Activated naive CD8-positive, alpha-beta T cell treated with anti-CD3 and anti-CD28 coated beads, Interleukin-2, amount 10 ng/mL, durations not matched to agents 7 days and 5 days (primary cell): Measurements from ENCODE around the gene SCLY. TPM values are rescaled to one million over a fixed set of nuclear protein-coding genes. Genes with fewer than 3 reads are reported as not detected.

Experiments
- ATAC-seq: fragments of 150-1000 bp; cut with Tn5 transposase; one replicate; pipeline ENCODE4 v1.10.0; 2021; ENCODE audit warnings: low read depth, moderate library complexity
- POLR2A ChIA-PET: fragments of 350-600 bp; sonication (Branson Sonifier 250); formaldehyde crosslinking; loops from one replicate; lab custom pipeline; 2021; ENCODE audit warnings: antibody characterized with exemption; lab: Charles Lee
- DNase-seq: peaks from one replicate; pipeline ENCODE4 v3.0.0; 2021
- H3K27ac Mint-ChIP-seq: one replicate; pipeline ENCODE4 v1.8.0; 2022; ENCODE audit warnings: mild to moderate bottlenecking, mixed read lengths
- H3K27me3 Mint-ChIP-seq: one replicate; pipeline ENCODE4 v1.8.0; 2022; ENCODE audit warnings: mild to moderate bottlenecking, moderate library complexity, mixed read lengths
- H3K36me3 Mint-ChIP-seq: one replicate; pipeline ENCODE4 v1.8.0; 2021; ENCODE audit warnings: mild to moderate bottlenecking, mixed read lengths
- H3K4me1 Mint-ChIP-seq: one replicate; pipeline ENCODE4 v1.8.0; 2021; ENCODE audit warnings: mixed read lengths
- H3K4me3 Mint-ChIP-seq: one replicate; pipeline ENCODE4 v1.8.0; 2022; ENCODE audit warnings: mild to moderate bottlenecking, moderate library complexity, mixed read lengths
- H3K9me3 Mint-ChIP-seq: one replicate; pipeline ENCODE4 v1.8.0; 2021; ENCODE audit warnings: mixed read lengths
- total RNA-seq, 2 experiments: library from RNA; stranded (reverse); gene quantifications; one replicate each; pipeline ENCODE4 v1.2.3, GENCODE V29; 2021

Gene SCLY
- total RNA-seq, result 10 to 100 TPM; 27.8 to 30.6 TPM

- Mint-ChIP-seq H3K27me3 (peaks cover 14% of the 10 kb centered on the region), H3K4me1 (peaks cover 40% of the 10 kb centered on the region), H3K27ac (peak within 1 kb of the TSS; percentile 83), H3K4me3 (peak within 1 kb of the TSS; percentile 91), H3K36me3 (peaks cover 25% of the 10 kb centered on the region), H3K9me3 (no peaks in the 10 kb centered on the region)
- peak; percentile 94 for DNase-seq
- POLR2A ChIA-PET, result interaction anchor here (0.5 to 2.1 kb wide), 9 partner anchors 9 to 377 kb away, joined by 3 to 6 read pairs (median 4); partner anchors contain the start of gene ILKAP
- ATAC-seq, result peak; percentile 98
Measured at GRCh38 chr2:238060542-238061314, at the start of gene SCLY. SCLY (plus strand) TSS chr2:238061001; CDS start chr2:238061055, 54 bp downstream.

DNA sequence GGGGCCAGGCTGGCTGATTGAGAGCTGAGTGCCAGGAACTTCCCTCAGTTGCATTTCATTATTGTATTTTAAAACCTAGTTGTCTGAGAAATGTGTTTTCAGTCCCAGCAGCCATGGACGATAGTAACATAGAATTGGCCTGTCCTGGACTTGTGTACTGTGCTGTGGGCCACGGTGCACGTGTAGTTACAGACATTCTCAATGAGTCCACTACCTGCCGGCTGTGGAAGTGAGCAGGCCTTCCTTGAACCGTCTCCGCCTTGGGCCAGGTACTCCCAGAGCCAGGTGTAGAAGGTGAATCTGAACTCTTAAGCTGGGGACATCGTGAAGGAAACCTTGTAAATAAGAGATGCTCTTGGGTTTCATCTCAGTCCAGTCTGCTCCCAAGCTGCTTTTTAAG, 47.0 kb upstream of the SCLY start:
- Mint-ChIP-seq H3K9me3 (no peaks in the 10 kb centered on the region), H3K36me3 (peaks cover 12% of the 10 kb centered on the region), H3K27me3 (no peaks in the 10 kb centered on the region), H3K4me3 (no peak overlapping the region), H3K27ac (no peak overlapping the region), H3K4me1 (peaks cover 17% of the 10 kb centered on the region)
- DNase-seq (no peak), ATAC-seq (no peak)
- POLR2A ChIA-PET, result no interaction called here

- H3K9me3 Mint-ChIP-seq, result no peaks in the 10 kb centered on the region
- H3K4me1 Mint-ChIP-seq, result peaks cover 9% of the 10 kb centered on the region
- DNase-seq (no peak), ATAC-seq (no peak)
- H3K36me3 Mint-ChIP-seq, result peaks cover 15% of the 10 kb centered on the region
- H3K4me3 Mint-ChIP-seq, result no peak overlapping the region
- H3K27ac Mint-ChIP-seq, result no peak overlapping the region
- POLR2A ChIA-PET, result no interaction called here
- H3K27me3 Mint-ChIP-seq, result no peaks in the 10 kb centered on the region
Measured at GRCh38 chr2:238015705-238016104, 45.1 kb upstream of the SCLY start.

DNA sequence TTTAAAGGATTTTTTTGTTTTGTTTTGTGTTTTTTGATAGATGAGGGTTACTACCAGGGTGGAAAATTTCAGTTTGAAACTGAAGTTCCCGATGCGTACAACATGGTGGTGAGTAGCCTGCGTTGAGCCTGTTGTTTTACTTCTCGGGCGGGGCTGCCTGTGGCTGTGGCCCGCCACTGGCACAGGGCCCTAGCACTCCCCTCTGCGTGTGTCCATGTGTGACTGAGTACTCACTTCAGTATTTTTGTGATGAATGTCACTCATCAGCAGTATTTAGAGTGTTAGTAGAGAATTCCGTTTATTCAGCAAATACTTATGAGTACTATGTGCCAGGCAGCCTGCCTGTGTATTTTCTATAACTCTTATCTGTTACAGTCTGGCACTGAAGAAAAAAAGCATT, 44.3 kb upstream of the SCLY start:
- H3K9me3 Mint-ChIP-seq, result no peaks in the 10 kb centered on the region
- peaks cover 15% of the 10 kb centered on the region for H3K36me3 Mint-ChIP-seq
- POLR2A ChIA-PET, result no interaction called here
- no peak overlapping the region for H3K27ac Mint-ChIP-seq
- no peak for DNase-seq
- ATAC-seq, result no peak
- H3K27me3 Mint-ChIP-seq, result no peaks in the 10 kb centered on the region
- peaks cover 6% of the 10 kb centered on the region for H3K4me1 Mint-ChIP-seq
- no peak overlapping the region for H3K4me3 Mint-ChIP-seq

DNA sequence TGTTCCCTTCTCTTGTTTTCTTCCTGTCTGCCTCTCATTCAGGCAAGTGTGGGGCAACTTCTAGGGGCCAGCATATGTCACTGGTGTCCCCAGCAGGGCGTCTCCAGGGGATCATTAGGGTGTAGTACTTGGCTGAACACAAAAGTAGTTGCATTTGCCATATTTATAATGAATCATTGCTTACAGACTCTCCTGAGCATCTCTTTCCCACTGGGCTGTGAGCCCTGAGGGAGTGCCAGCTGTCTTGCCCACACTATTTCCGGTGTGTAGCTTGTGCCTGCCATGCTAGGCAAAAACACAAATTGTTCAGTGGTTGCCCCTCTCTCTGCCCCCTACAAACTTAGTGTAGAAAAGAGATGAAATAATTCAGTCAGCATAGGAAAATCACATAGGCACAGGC, 40.8 kb upstream of the SCLY start:
- peaks cover 12% of the 10 kb centered on the region for H3K36me3 Mint-ChIP-seq
- no peak overlapping the region for H3K27ac Mint-ChIP-seq
- no peaks in the 10 kb centered on the region for H3K9me3 Mint-ChIP-seq
- peaks cover 6% of the 10 kb centered on the region for H3K4me1 Mint-ChIP-seq
- POLR2A ChIA-PET, result no interaction called here
- DNase-seq (no peak), ATAC-seq (no peak)
- no peaks in the 10 kb centered on the region for H3K27me3 Mint-ChIP-seq
- no peak overlapping the region for H3K4me3 Mint-ChIP-seq

GRCh38 chr2:238020816-238021215, 40.0 kb upstream of the SCLY start:
- Mint-ChIP-seq H3K27me3 (no peaks in the 10 kb centered on the region), H3K4me3 (no peak overlapping the region), H3K27ac (no peak overlapping the region), H3K9me3 (no peaks in the 10 kb centered on the region), H3K4me1 (peaks cover 11% of the 10 kb centered on the region), H3K36me3 (peaks cover 12% of the 10 kb centered on the region)
- ATAC-seq (no peak), DNase-seq (no peak)
- POLR2A ChIA-PET, result no interaction called here

GRCh38 chr2:238021327-238021726, 39.5 kb upstream of the SCLY start:
- Mint-ChIP-seq H3K36me3 (peaks cover 12% of the 10 kb centered on the region), H3K27ac (no peak overlapping the region), H3K4me3 (no peak overlapping the region), H3K27me3 (no peaks in the 10 kb centered on the region), H3K9me3 (no peaks in the 10 kb centered on the region), H3K4me1 (peaks cover 11% of the 10 kb centered on the region)
- POLR2A ChIA-PET, result no interaction called here
- DNase-seq (no peak), ATAC-seq (no peak)

DNA sequence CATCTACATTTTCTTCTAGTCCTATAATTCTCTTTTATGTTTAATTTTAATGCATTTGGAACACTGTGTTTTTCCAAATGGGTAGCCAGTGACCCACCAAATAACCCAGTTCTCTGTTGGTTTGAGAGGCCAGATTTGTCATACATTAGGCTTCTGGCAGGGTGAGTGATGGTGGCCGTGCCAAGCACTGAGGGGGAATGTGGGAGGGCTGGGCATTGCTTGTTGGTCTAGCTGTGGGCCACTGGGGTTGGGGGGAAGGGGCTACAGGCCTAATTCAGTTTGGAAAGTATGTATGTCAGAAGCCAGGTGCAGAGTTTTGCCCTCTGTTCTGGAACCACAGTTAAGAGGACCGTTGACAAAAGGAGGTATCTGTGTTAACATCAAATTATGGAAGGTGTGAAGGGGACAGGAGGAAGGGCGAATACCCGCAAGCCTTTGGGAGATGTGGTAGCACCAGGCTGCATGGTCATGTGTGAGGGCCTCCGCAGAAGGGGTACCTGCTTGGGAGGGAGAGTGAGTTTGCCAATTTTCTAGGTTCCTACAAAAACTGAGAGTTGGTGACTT, 38.1 kb upstream of the SCLY start:
- Mint-ChIP-seq H3K9me3 (no peaks in the 10 kb centered on the region), H3K36me3 (peaks cover 16% of the 10 kb centered on the region), H3K4me1 (peaks cover 11% of the 10 kb centered on the region), H3K27ac (no peak overlapping the region), H3K4me3 (no peak overlapping the region), H3K27me3 (no peaks in the 10 kb centered on the region)
- no peak for DNase-seq
- ATAC-seq, result no peak
- POLR2A ChIA-PET, result no interaction called here

DNA sequence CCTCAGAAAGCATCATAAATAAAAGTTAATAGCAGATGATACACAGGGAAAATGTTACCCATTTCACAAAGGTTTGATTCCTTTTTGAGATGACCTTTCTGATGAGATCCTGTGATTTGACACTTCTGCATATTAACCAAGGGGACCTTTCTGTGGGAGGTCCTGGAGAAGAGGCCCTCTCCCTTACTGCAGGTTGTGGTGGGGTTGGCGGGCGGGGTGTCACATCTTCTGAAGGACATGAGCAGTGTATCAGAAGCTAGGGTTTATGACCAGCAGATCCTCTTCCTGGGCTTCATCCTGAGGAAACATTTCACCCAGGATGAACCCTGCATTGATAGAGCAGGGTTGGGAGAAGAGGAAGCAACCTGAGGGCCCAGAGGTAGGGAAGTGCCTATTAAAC, 37.2 kb upstream of the SCLY start:
- ATAC-seq, result no peak
- Mint-ChIP-seq H3K27me3 (no peaks in the 10 kb centered on the region), H3K27ac (no peak overlapping the region), H3K36me3 (peaks cover 15% of the 10 kb centered on the region), H3K4me1 (peaks cover 15% of the 10 kb centered on the region), H3K4me3 (no peak overlapping the region), H3K9me3 (no peaks in the 10 kb centered on the region)
- POLR2A ChIA-PET, result no interaction called here
- no peak for DNase-seq

- peak overlapping the region; percentile 6 for H3K27ac Mint-ChIP-seq
- no peaks in the 10 kb centered on the region for H3K9me3 Mint-ChIP-seq
- POLR2A ChIA-PET, result no interaction called here
- ATAC-seq (peak; percentile 60), DNase-seq (no peak)
- no peaks in the 10 kb centered on the region for H3K27me3 Mint-ChIP-seq
- H3K4me3 Mint-ChIP-seq, result no peak overlapping the region
- peaks cover 13% of the 10 kb centered on the region for H3K4me1 Mint-ChIP-seq
- H3K36me3 Mint-ChIP-seq, result peaks cover 12% of the 10 kb centered on the region
Measured at GRCh38 chr2:238024986-238025385, 35.8 kb upstream of the SCLY start.

GRCh38 chr2:238025741-238026360, 35.0 kb upstream of the SCLY start:
- H3K27ac Mint-ChIP-seq, result no peak overlapping the region
- no peak overlapping the region for H3K4me3 Mint-ChIP-seq
- no peaks in the 10 kb centered on the region for H3K9me3 Mint-ChIP-seq
- DNase-seq (no peak), ATAC-seq (no peak)
- H3K36me3 Mint-ChIP-seq, result peaks cover 10% of the 10 kb centered on the region
- H3K4me1 Mint-ChIP-seq, result peaks cover 11% of the 10 kb centered on the region
- no peaks in the 10 kb centered on the region for H3K27me3 Mint-ChIP-seq
- POLR2A ChIA-PET, result no interaction called here

DNA sequence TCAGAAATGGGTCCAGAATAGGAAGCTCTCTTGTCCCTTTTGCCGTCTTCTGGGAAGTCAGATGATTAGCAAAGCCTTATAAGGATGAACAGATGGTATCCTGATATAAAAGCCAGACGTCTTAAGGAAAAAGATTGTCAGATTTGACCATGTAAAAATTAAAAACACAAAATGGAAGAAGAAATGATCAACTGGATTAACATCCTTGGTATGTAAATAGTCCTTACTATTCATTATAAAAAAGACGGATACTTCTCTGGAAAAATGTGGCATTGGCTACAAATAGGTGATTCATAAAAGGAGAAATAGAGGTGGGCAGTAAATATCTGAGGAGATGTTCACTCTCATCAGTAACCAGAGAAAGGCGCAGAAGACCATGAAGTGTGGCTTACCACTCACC, 33.7 kb upstream of the SCLY start:
- Mint-ChIP-seq H3K9me3 (no peaks in the 10 kb centered on the region), H3K4me1 (peaks cover 11% of the 10 kb centered on the region), H3K27ac (no peak overlapping the region), H3K27me3 (no peaks in the 10 kb centered on the region), H3K36me3 (peaks cover 15% of the 10 kb centered on the region), H3K4me3 (no peak overlapping the region)
- no peak for ATAC-seq
- POLR2A ChIA-PET, result no interaction called here
- DNase-seq, result no peak

GRCh38 chr2:238027591-238028415, 33.0 kb upstream of the SCLY start:
- DNase-seq, result no peak
- no peak overlapping the region for H3K4me3 Mint-ChIP-seq
- POLR2A ChIA-PET, result no interaction called here

More at GRCh38 chr2:238027591-238028415, 33.0 kb upstream of the SCLY start:
- Mint-ChIP-seq H3K27ac (no peak overlapping the region), H3K36me3 (peaks cover 15% of the 10 kb centered on the region), H3K4me1 (peaks cover 11% of the 10 kb centered on the region), H3K9me3 (no peaks in the 10 kb centered on the region), H3K27me3 (no peaks in the 10 kb centered on the region)
- ATAC-seq, result no peak
